ENCODE data around the gene ADSS1.
"Not testable (repeated sequence)": the region's sequence is repeated elsewhere in the genome, so short reads cannot be mapped to it uniquely, and the experiment has no call there.

- not testable (repeated sequence) for TF ChIP-seq CTCF, POLR2A, POLR2AphosphoS5 (IDR thresholded peaks at IDR 0.05)
These were observed 5.3 kb downstream of the ADSS1 start for GRCh38 chr14:104729176-104729834.

Measured in suprapubic skin (tissue), 4 donors.